VCaP (cell line): ENCODE measurements around the gene RNF5.

Source experiments
- H3K27ac ChIP-seq: fragments of 450-650 bp; 2 replicates; pipeline ENCODE4 v1.5.1; 2017
- TF ChIP-seq, protein P1 (sequence below): fragments of 450-650 bp; conservative IDR thresholded peaks from 2 replicates; pipeline ENCODE4 v1.5.1; 2017; ENCODE audit warnings: mild to moderate bottlenecking, moderate library complexity

The RNF5 gene

DNA sequence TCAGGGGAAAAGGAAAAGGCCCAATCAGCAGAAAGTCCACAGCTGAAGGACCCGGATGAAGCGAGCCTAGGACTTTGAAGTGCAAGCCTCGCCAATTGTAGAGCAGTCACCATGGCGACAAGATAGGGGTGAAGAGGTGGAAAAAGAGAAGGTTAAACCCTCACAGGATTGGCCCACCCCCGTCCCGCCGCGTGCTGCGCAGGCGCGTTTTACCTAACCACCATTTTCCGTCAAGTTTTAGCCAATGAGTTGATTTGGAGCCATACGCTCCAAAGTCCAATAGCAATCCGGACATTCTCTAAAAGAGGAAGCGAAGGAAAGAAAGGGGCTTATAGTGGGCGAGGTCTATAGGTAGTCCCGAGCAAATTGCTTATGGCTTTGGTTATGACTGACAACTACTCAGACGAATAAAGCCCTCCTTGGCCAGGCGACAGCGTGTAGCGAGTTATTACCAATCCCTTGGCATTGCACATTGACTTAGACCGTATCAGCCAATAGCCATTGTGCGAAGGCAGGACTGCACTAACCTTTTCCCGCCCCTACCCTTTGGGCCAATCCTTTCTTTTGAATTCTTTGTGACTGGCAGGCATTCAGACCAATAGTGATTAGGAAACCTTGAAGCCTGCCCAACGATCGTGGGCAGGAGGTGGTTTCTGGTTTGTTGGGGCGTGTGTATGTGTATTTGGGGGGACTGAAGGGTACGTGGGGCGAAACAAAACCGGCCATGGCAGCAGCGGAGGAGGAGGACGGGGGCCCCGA, at the start of gene RNF5:
Gene RNF5 (plus strand): TSS at position 618 of the 759 bp plus-strand sequence. CDS start 107 bp downstream, at position 725.
- TF ChIP-seq, protein P1, sequence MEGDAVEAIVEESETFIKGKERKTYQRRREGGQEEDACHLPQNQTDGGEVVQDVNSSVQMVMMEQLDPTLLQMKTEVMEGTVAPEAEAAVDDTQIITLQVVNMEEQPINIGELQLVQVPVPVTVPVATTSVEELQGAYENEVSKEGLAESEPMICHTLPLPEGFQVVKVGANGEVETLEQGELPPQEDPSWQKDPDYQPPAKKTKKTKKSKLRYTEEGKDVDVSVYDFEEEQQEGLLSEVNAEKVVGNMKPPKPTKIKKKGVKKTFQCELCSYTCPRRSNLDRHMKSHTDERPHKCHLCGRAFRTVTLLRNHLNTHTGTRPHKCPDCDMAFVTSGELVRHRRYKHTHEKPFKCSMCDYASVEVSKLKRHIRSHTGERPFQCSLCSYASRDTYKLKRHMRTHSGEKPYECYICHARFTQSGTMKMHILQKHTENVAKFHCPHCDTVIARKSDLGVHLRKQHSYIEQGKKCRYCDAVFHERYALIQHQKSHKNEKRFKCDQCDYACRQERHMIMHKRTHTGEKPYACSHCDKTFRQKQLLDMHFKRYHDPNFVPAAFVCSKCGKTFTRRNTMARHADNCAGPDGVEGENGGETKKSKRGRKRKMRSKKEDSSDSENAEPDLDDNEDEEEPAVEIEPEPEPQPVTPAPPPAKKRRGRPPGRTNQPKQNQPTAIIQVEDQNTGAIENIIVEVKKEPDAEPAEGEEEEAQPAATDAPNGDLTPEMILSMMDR, result no peak
- peak within 1 kb of the TSS; percentile 92 for H3K27ac ChIP-seq

- TF ChIP-seq, protein P1, result no peak
- H3K27ac ChIP-seq, result peak overlapping the region; percentile 80
Observed at GRCh38 chr6:32128751-32129296, 49.4 kb upstream of the RNF5 start.

DNA sequence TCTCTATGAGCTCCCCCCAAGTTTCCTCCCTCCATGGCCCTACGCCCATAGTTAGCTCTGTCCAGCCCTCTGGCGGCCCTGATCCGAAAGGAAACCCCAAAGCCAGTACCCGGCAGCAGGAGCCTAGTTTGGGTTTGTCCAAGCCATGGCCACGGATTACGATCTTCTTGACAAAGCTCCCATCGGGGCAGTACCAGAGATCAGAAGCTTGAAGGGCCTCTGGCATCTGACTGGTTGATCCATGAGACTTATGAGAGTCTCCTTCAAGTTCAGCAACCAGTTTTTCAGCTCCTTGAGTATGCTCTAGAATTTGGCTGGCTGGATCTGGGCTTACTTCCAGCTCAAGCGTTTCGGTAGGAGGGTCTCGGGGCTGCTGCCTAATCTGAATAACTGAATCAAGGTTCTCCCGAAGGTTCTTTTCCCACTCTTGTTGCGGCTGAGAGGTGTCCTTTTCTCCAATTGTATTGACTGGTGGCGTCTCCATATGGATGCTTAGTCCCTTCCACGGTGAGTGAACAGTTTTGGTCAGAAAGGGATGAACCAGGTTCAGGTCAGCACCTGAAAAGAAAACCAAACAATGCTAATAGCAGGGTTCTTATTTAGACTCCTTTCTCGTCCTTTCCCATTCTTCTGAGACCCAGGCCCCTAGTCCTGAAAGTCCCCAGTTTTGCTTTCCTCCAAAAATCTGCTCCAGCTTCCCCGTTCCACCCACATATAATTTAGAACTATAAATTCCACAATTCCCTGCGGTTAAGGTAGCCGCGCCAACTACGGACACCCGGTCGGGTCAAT, 48.7 kb upstream of the RNF5 start:
- TF ChIP-seq, protein P1, result no peak
- H3K27ac ChIP-seq, result peak overlapping the region; percentile 80

- TF ChIP-seq, protein P1, result no peak
- no peak overlapping the region for H3K27ac ChIP-seq
Observed at GRCh38 chr6:32131439-32131948, 46.7 kb upstream of the RNF5 start.

DNA sequence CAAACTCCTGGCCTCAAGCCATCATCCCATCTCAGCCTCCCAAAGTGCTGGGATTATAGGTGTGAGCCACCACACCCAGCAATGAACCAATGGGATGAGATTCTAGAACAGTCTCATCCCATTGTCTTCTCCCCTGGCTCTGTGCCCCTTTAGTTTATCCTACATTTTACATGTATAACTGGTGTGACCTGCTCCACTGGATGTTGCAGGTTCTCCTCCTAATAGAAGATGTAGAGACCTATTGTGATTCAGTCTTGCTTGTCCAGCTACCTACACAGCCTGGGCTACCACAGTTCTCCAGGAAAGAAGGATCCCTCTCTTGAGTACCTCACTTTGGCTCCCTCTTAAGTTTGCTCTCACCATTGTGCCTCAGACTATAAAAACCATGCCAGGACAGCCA, 46.1 kb upstream of the RNF5 start:
- TF ChIP-seq, protein P1, result no peak
- no peak overlapping the region for H3K27ac ChIP-seq

GRCh38 chr6:32133786-32134185, 44.4 kb upstream of the RNF5 start:
- TF ChIP-seq, protein P1, result no peak

DNA sequence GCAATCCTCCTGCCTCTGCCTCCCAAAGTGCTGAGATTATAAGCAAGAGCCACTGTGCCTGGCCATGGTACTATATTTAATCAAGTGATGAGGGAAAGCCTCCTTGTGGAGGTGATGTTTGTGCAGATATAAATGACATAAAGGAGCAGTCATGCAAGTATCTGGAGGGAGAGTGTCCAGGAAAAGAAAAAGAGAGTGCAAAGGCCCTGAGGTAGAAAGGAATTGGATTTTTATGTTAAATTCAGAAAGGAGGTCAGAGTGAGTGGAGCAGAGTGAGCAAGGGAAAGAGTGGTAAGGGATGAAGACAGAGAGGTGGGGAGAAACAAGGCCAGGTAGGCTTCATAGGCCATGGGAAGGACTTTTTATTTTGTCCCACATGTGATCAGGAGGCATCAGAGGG, 40.8 kb upstream of the RNF5 start:
- H3K27ac ChIP-seq, result no peak overlapping the region
- TF ChIP-seq, protein P1, result no peak

More at GRCh38 chr6:32133786-32134185, 44.4 kb upstream of the RNF5 start:
- H3K27ac ChIP-seq, result no peak overlapping the region
